Right cardiac atrium (tissue), 5 donors: ENCODE results near the gene TRPM8. TPM values are rescaled to one million over a fixed set of nuclear protein-coding genes. Genes with fewer than 3 reads are reported as not detected.

ENCODE experiments used
- ATAC-seq, 2 donors: fragments of 200-7000 bp; cut with Tn5 transposase; one replicate each; pipeline versions ENCODE4 v1.8.0 to v1.9.1; 2020; ENCODE audit warnings: moderate library complexity in 2 of 2, mild to moderate bottlenecking in 1 of 2
- DNase-seq, 3 donors: peaks; one replicate each; pipeline ENCODE4 v3.0.0-alpha.2; 2020
- H3K27ac ChIP-seq: one replicate; pipeline ENCODE4 v1.5.1; 2013; ENCODE audit warnings: mild to moderate bottlenecking, low read length, control low read depth, moderate library complexity
- H3K27me3 ChIP-seq: one replicate; pipeline ENCODE4 v1.6.1; 2013; ENCODE audit not compliant: control insufficient read depth, insufficient read depth
- H3K4me1 ChIP-seq: one replicate; pipeline ENCODE4 v1.6.1; 2013; ENCODE audit warnings: low read length; ENCODE audit not compliant: control insufficient read depth, insufficient read depth
- H3K4me3 ChIP-seq: one replicate; pipeline ENCODE4 v1.5.1; 2013; ENCODE audit warnings: low read length, control low read depth
- H3K9me3 ChIP-seq: one replicate; pipeline ENCODE4 v1.6.1; 2013; ENCODE audit warnings: low read length; ENCODE audit not compliant: control insufficient read depth
- WGBS: extraction: QIAGEN DNeasy Blood & Tissue Kit; methylation state at CpG from one replicate; pipeline ENCODE4 v1.1.7; 2013; 5-methylcytosine and 5-hydroxymethylcytosine counted together
- intact Hi-C, 4 donors: fragments of 100-400 bp; cut with DNase I; formaldehyde crosslinking; loops; one replicate each; pipeline versions ENCODE4 v1.11.0 to v1.14.0; 2022 to 2023
- polyA plus RNA-seq: library from polyadenylated mRNA; stranded (reverse); fragments of 200-250 nt; gene quantifications from one replicate; pipeline ENCODE4 v1.2.3, GENCODE V29; 2013
- total RNA-seq, 4 donors: library from RNA; stranded (reverse); fragmentation: NEBNext Ultra II Directional; extraction: Animal tissue kit (Norgen Biotek cat#: 25700); gene quantifications; one replicate each; pipeline ENCODE4 v1.2.1, GENCODE V29; 2021
- donor health status: healthy with polysubstance abuse.
- donor health status: DM: no; HTN: yes; CAD: no.
- donor health status: DM: no; HTN: no; CAD: no.
- donor health status: DM: no; HTN: yes; CAD: no; lungs with severe emphysema.
- donor health status: DM: yes; HTN: yes; CAD: no.

TRPM8 gene
- total and polyA plus RNA-seq, 5 donors: not detected

GRCh38 chr2:234025891-234026401 is 108.8 kb downstream of the TRPM8 start:
- DNase-seq (peak in 1 of 3 donors; percentile 30), ATAC-seq (no peak)
- Histone ChIP-seq H3K4me3 (no peak overlapping the region), H3K4me1 (no peaks in the 10 kb centered on the region), H3K27ac (no peak overlapping the region), H3K27me3 (no peaks in the 10 kb centered on the region), H3K9me3 (no peaks in the 10 kb centered on the region)
- WGBS: 57% methylated on average over 5 of the region's 5 CpGs
- intact Hi-C loops: no loop called here

GRCh38 chr2:234026693-234027254 is 109.6 kb downstream of the TRPM8 start:
- no peak for ATAC-seq
- 75% methylated on average over 10 of the region's 10 CpGs for WGBS
- intact Hi-C loops: no loop called here

GRCh38 chr2:234027641-234028040 is 110.5 kb downstream of the TRPM8 start:
- intact Hi-C loops: no loop called here
- Histone ChIP-seq H3K27ac (no peak overlapping the region), H3K4me3 (no peak overlapping the region), H3K27me3 (no peaks in the 10 kb centered on the region), H3K4me1 (no peaks in the 10 kb centered on the region), H3K9me3 (no peaks in the 10 kb centered on the region)
- 88% methylated on average over 1 of the region's 1 CpG for WGBS
- no peak for ATAC-seq
- no peak for DNase-seq

More at GRCh38 chr2:234026693-234027254, 109.6 kb downstream of the TRPM8 start:
- DNase-seq: no peak
- Histone ChIP-seq H3K4me1 (no peaks in the 10 kb centered on the region), H3K4me3 (no peak overlapping the region), H3K27me3 (no peaks in the 10 kb centered on the region), H3K9me3 (no peaks in the 10 kb centered on the region), H3K27ac (no peak overlapping the region)

GRCh38 chr2:234029150-234029733 is 112.1 kb downstream of the TRPM8 start:
- H3K27me3 ChIP-seq: no peaks in the 10 kb centered on the region
- no peak overlapping the region for H3K4me3 ChIP-seq
- H3K9me3 ChIP-seq: no peaks in the 10 kb centered on the region
- intact Hi-C loops: no loop called here
- 83% methylated on average over 4 of the region's 4 CpGs for WGBS
- no peaks in the 10 kb centered on the region for H3K4me1 ChIP-seq
- no peak overlapping the region for H3K27ac ChIP-seq
- ATAC-seq: no peak
- DNase-seq: no peak

GRCh38 chr2:234031207-234031606 is 114.0 kb downstream of the TRPM8 start:
- DNase-seq (no peak), ATAC-seq (no peak)
- no peaks in the 10 kb centered on the region for H3K4me1 ChIP-seq
- no peaks in the 10 kb centered on the region for H3K27me3 ChIP-seq
- H3K4me3 ChIP-seq: no peak overlapping the region
- H3K9me3 ChIP-seq: no peaks in the 10 kb centered on the region
- 46% methylated on average over 2 of the region's 2 CpGs for WGBS
- intact Hi-C loops: no loop called here
- H3K27ac ChIP-seq: no peak overlapping the region

GRCh38 chr2:234032279-234032856 is 115.2 kb downstream of the TRPM8 start:
- Histone ChIP-seq H3K4me1 (no peaks in the 10 kb centered on the region), H3K4me3 (no peak overlapping the region), H3K27me3 (no peaks in the 10 kb centered on the region), H3K9me3 (no peaks in the 10 kb centered on the region), H3K27ac (no peak overlapping the region)
- ATAC-seq (no peak), DNase-seq (no peak)
- 76% methylated on average over 1 of the region's 1 CpG for WGBS
- intact Hi-C loops: no loop called here

- H3K4me1 ChIP-seq: no peaks in the 10 kb centered on the region
- intact Hi-C loops: no loop called here
- ATAC-seq: no peak
- no peaks in the 10 kb centered on the region for H3K27me3 ChIP-seq
- H3K27ac ChIP-seq: no peak overlapping the region
- 80% methylated on average over 3 of the region's 3 CpGs for WGBS
- no peak overlapping the region for H3K4me3 ChIP-seq
- no peaks in the 10 kb centered on the region for H3K9me3 ChIP-seq
- DNase-seq: no peak
Observed at GRCh38 chr2:234033174-234033573, 116.0 kb downstream of the TRPM8 start.

GRCh38 chr2:234033885-234034284 is 116.7 kb downstream of the TRPM8 start:
- Histone ChIP-seq H3K9me3 (no peaks in the 10 kb centered on the region), H3K27ac (no peak overlapping the region), H3K4me3 (no peak overlapping the region), H3K27me3 (no peaks in the 10 kb centered on the region), H3K4me1 (no peaks in the 10 kb centered on the region)
- DNase-seq (no peak), ATAC-seq (no peak)
- intact Hi-C loops: no loop called here
- WGBS: 92% methylated on average over 2 of the region's 2 CpGs

GRCh38 chr2:234038076-234038802 is 121.1 kb downstream of the TRPM8 start:
- intact Hi-C loops: no loop called here
- ATAC-seq: no peak

GRCh38 chr2:234044157-234044556 is 127.0 kb downstream of the TRPM8 start:
- Histone ChIP-seq H3K27me3 (no peaks in the 10 kb centered on the region), H3K4me3 (no peak overlapping the region), H3K27ac (no peak overlapping the region), H3K9me3 (no peaks in the 10 kb centered on the region), H3K4me1 (no peaks in the 10 kb centered on the region)
- 37% methylated on average over 1 of the region's 1 CpG for WGBS
- ATAC-seq (no peak), DNase-seq (no peak)
- intact Hi-C loops: no loop called here

More at GRCh38 chr2:234038076-234038802, 121.1 kb downstream of the TRPM8 start:
- 68% methylated on average over 2 of the region's 2 CpGs for WGBS
- Histone ChIP-seq H3K27me3 (no peaks in the 10 kb centered on the region), H3K4me3 (no peak overlapping the region), H3K27ac (no peak overlapping the region), H3K9me3 (no peaks in the 10 kb centered on the region), H3K4me1 (no peaks in the 10 kb centered on the region)
- no peak for DNase-seq

- no peak for ATAC-seq
- Histone ChIP-seq H3K9me3 (no peaks in the 10 kb centered on the region), H3K4me3 (no peak overlapping the region), H3K4me1 (no peaks in the 10 kb centered on the region), H3K27me3 (no peaks in the 10 kb centered on the region), H3K27ac (no peak overlapping the region)
- no peak for DNase-seq
- 78% methylated on average over 3 of the region's 3 CpGs for WGBS
- intact Hi-C loops: no loop called here
Observed at GRCh38 chr2:234046521-234046920, 129.3 kb downstream of the TRPM8 start.
